Bronchial epithelial cell (primary cell): ENCODE data around the gene POLD4. TPM values are rescaled to one million over a fixed set of nuclear protein-coding genes. Genes with fewer than 3 reads are reported as not detected.

Experiments
- DNase-seq: peaks from one replicate; pipeline ENCODE4 v3.0.0-alpha.2; 2010; ENCODE audit warnings: low read depth
- FAIRE-seq: peaks from 2 replicates; lab custom pipeline; 2011; peaks lifted over from hg19 to GRCh38; lab: Jason Lieb, UNC
- H3K27me3 ChIP-seq: 2 replicates; pipeline ENCODE4 v1.5.1; 2011; ENCODE audit warnings: low read length; ENCODE audit not compliant: control insufficient read depth, insufficient read depth
- H3K36me3 ChIP-seq: 2 replicates; pipeline ENCODE4 v1.5.1; 2011; ENCODE audit warnings: low read length; ENCODE audit not compliant: control insufficient read depth, insufficient read depth
- H3K4me3 ChIP-seq: 2 replicates; pipeline ENCODE4 v1.5.1; 2011; ENCODE audit warnings: mild to moderate bottlenecking, low read depth, low read length, control low read depth
- total RNA-seq: library from RNA; depleted of rRNA; stranded (reverse); fragments of >200 nt; gene quantifications from 2 replicates; pipeline ENCODE4 v1.2.1, GENCODE V29; 2014
- TF ChIP-seq, protein P1 (sequence below): IDR thresholded peaks from 2 replicates; pipeline ENCODE4 v1.5.1; 2011; ENCODE audit warnings: mild to moderate bottlenecking, moderate library complexity, low read length, control low read depth, inconsistent platforms; ENCODE audit not compliant: insufficient read depth, severe bottlenecking

The POLD4 gene
- total RNA-seq, 1 donor from 2014 or later: 45.8 TPM

DNA sequence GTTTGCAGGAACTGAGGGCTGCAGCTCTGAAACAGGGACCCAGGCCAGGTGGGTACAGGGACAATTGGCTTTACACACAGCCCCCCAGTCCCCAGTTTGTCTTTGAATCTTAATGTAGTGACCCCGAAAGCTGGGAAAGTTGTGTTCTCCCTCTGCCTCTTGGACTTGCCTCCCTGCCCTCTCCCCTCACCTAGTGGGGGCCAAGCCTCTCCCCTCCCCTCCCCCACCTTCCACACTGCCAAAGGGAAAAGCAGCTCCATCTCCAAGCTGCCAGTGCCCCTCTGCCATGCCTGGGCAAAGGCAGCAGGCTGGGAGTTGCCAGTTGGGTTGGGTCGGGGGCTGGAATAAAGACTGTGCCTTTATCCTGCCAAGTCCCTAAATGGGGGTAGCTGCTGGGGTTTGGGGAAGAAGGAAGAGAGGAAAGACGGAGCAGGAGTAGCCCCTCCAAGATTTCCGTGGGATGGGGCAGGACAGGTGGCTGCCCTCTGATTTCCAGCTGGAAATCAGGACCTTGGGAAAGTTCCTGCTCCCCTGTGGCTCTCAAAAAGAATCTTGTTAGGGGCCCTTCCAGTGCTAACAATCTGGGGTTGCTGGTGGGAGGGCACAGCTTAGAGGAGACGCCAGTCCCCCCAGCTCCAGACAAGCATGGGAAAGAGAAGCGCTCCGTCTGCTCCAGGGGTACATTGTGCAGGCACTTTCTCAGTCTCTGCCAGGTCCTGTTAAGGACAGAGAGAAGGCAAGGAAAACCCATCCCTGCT lies 22.9 kb upstream of the POLD4 start:
- no peaks in the 10 kb centered on the region for H3K27me3 ChIP-seq
- no peak for FAIRE-seq
- no peak for DNase-seq
- no peak overlapping the region for H3K4me3 ChIP-seq
- TF ChIP-seq, protein P1, sequence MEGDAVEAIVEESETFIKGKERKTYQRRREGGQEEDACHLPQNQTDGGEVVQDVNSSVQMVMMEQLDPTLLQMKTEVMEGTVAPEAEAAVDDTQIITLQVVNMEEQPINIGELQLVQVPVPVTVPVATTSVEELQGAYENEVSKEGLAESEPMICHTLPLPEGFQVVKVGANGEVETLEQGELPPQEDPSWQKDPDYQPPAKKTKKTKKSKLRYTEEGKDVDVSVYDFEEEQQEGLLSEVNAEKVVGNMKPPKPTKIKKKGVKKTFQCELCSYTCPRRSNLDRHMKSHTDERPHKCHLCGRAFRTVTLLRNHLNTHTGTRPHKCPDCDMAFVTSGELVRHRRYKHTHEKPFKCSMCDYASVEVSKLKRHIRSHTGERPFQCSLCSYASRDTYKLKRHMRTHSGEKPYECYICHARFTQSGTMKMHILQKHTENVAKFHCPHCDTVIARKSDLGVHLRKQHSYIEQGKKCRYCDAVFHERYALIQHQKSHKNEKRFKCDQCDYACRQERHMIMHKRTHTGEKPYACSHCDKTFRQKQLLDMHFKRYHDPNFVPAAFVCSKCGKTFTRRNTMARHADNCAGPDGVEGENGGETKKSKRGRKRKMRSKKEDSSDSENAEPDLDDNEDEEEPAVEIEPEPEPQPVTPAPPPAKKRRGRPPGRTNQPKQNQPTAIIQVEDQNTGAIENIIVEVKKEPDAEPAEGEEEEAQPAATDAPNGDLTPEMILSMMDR: no peak
- H3K36me3 ChIP-seq: no peaks in the 10 kb centered on the region

GRCh38 chr11:67375320-67376055 lies 22.1 kb upstream of the POLD4 start:
- H3K27me3 ChIP-seq: no peaks in the 10 kb centered on the region
- no peak for DNase-seq
- TF ChIP-seq, protein P1: no peak
- no peak for FAIRE-seq
- no peaks in the 10 kb centered on the region for H3K36me3 ChIP-seq
- no peak overlapping the region for H3K4me3 ChIP-seq

GRCh38 chr11:67374571-67375281 lies 21.4 kb upstream of the POLD4 start:
- Histone ChIP-seq H3K36me3 (no peaks in the 10 kb centered on the region), H3K27me3 (no peaks in the 10 kb centered on the region), H3K4me3 (no peak overlapping the region)
- FAIRE-seq (no peak), DNase-seq (no peak)
- TF ChIP-seq, protein P1: no peak

DNA sequence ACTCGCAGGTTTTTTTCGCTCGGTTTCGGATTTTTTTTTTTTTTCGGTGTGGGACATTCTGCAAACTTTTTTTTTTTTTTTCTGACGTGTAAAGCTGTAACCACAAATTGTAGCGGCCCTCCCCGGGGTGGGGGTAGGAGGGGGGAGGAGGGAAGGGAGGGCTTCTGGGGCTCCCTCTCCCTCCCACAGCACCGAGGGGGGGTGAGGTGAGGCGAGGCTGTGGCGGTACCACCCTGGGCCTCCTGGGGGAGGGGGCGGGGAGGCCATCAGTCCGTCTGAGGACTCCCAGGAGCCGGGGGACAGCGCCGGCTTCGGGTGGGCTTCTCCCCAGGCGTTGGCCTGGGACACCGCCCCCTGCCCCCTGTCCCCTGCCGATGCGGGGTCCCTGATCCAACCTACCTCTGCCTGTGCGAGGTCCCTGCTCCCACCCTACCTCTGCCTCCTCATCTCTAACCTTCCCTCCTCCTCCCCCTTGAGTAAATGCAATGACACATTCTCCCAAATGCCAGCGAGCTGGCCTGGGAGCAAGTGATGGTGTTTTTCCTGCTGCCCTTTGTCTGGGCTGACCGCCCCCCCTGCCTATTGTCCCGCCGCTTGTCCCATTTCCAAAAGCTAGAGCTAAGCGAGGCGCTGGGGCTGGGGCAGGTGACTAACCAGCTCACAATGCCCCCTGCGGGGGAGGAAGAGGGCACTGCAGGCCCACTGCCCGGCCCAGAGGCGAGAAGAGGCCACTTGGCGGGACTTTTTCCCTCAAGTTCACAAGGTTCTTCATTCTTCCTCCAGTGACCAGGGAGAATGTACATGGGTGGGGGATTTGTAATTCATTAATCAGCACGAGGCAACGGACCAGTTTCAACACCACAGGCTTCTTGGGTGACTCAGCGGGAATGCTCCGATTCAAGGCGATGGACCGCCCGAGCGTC lies 20.6 kb upstream of the POLD4 start:
- no peak for FAIRE-seq
- peak; percentile 96 for DNase-seq
- no peaks in the 10 kb centered on the region for H3K27me3 ChIP-seq
- no peaks in the 10 kb centered on the region for H3K36me3 ChIP-seq
- H3K4me3 ChIP-seq: peak overlapping the region; percentile 62
- TF ChIP-seq, protein P1: peak; percentile 24

GRCh38 chr11:67372993-67373647 lies 19.8 kb upstream of the POLD4 start, which contains the start of gene CLCF1:
Gene CLCF1, minus strand, starts transcription at chr11:67373598. Its CDS starts 59 bp downstream, at chr11:67373539.
- H3K4me3 ChIP-seq: peak within 1 kb of the TSS; percentile 62
- FAIRE-seq: no peak
- TF ChIP-seq, protein P1: no peak
- no peaks in the 10 kb centered on the region for H3K27me3 ChIP-seq
- no peak for DNase-seq
- no peaks in the 10 kb centered on the region for H3K36me3 ChIP-seq
